DOHH2 (cell line): ENCODE results near the gene POU2F1.
A peak's percentile ranks its signal among the peaks of the same experiment; 100 is the strongest.

Source experiments
- H3F3A ChIP-seq: fragments of 200-600 bp; sonication (generic), shearing (Covaris generic); 2 replicates; pipeline ENCODE4 v1.6.0; 2016; ENCODE audit warnings: antibody characterized with exemption, mild to moderate bottlenecking; ENCODE audit not compliant: control insufficient read depth, insufficient read depth
- H3K27ac ChIP-seq: fragments of 200-600 bp; sonication (generic); 2 replicates; pipeline ENCODE4 v1.5.1; 2014; ENCODE audit warnings: low read depth, mild to moderate bottlenecking, low read length, moderate library complexity
- H3K27me3 ChIP-seq: fragments of 200-600 bp; sonication (generic); 2 replicates; pipeline ENCODE4 v1.6.1; 2014; ENCODE audit warnings: mild to moderate bottlenecking, low read length, mixed read lengths; ENCODE audit not compliant: control insufficient read depth
- H3K36me3 ChIP-seq: fragments of 200-600 bp; sonication (generic); 2 replicates; pipeline ENCODE4 v1.6.1; 2014; ENCODE audit warnings: mild to moderate bottlenecking, low read length, moderate library complexity, mixed read lengths; ENCODE audit not compliant: control insufficient read depth
- H3K4me1 ChIP-seq: fragments of 200-600 bp; sonication (generic); 2 replicates; pipeline ENCODE4 v1.6.1; 2014; ENCODE audit warnings: mild to moderate bottlenecking, low read length, mixed read lengths; ENCODE audit not compliant: control insufficient read depth
- H3K4me2 ChIP-seq: fragments of 200-600 bp; sonication (generic); 2 replicates; pipeline ENCODE4 v1.6.0; 2014; ENCODE audit warnings: mild to moderate bottlenecking, low read length, moderate library complexity
- H3K4me3 ChIP-seq: fragments of 200-600 bp; sonication (generic); 2 replicates; pipeline ENCODE4 v1.5.1; 2014; ENCODE audit warnings: mild to moderate bottlenecking, low read length, mixed read lengths
- H3K79me2 ChIP-seq: fragments of 200-600 bp; sonication (generic); 2 replicates; pipeline ENCODE4 v1.6.1; 2014; ENCODE audit warnings: mild to moderate bottlenecking, low read length, mixed read lengths; ENCODE audit not compliant: control insufficient read depth
- H3K9me2 ChIP-seq: fragments of 200-600 bp; sonication (generic); replicated peaks from 2 replicates; pipeline ENCODE4 v1.6.1; 2014; ENCODE audit warnings: mild to moderate bottlenecking, low read length, mixed read lengths; ENCODE audit not compliant: control insufficient read depth
- H3K9me3 ChIP-seq: fragments of 200-600 bp; sonication (generic); 2 replicates; pipeline ENCODE4 v1.6.1; 2014; ENCODE audit warnings: antibody characterized with exemption, low read length, mixed read lengths; ENCODE audit not compliant: control insufficient read depth, insufficient read depth
- H4K20me1 ChIP-seq: fragments of 200-600 bp; sonication (generic); 2 replicates; pipeline ENCODE4 v1.6.0; 2014; ENCODE audit warnings: low read depth, mild to moderate bottlenecking, antibody characterized with exemption, low read length, moderate library complexity; ENCODE audit not compliant: control insufficient read depth, insufficient read depth
- CTCF ChIP-seq: fragments of 200-600 bp; sonication (generic); IDR thresholded peaks from one replicate; pipeline ENCODE4 v1.5.1; 2014; ENCODE audit warnings: antibody characterized with exemption, mild to moderate bottlenecking, low read depth, low read length; ENCODE audit not compliant: poor library complexity, severe bottlenecking
- EZH2phosphoT487 ChIP-seq: fragments of 200-600 bp; sonication (generic); IDR thresholded peaks from 2 replicates; pipeline ENCODE4 v1.6.1; 2017; ENCODE audit warnings: borderline replicate concordance, mild to moderate bottlenecking, antibody characterized with exemption, low read length, moderate library complexity, mixed read lengths

The POU2F1 gene

GRCh38 chr1:167447521-167448136 is 226.9 kb downstream of the POU2F1 start:
- no peak for TF ChIP-seq CTCF
- no peak for TF ChIP-seq EZH2phosphoT487
- no peaks in the 10 kb centered on the region for H3K79me2 ChIP-seq
- no peak overlapping the region for H3K4me3 ChIP-seq
- H3K9me2 ChIP-seq: no peaks in the 10 kb centered on the region
- no peaks in the 10 kb centered on the region for H3K36me3 ChIP-seq
- H4K20me1 ChIP-seq: no peaks in the 10 kb centered on the region
- H3K27ac ChIP-seq: no peak overlapping the region
- H3K4me1 ChIP-seq: peaks cover 17% of the 10 kb centered on the region
- no peaks in the 10 kb centered on the region for H3F3A ChIP-seq
- no peaks in the 10 kb centered on the region for H3K27me3 ChIP-seq
- no peaks in the 10 kb centered on the region for H3K9me3 ChIP-seq
- H3K4me2 ChIP-seq: peak overlapping the region; percentile 41; the same call in 1 of the 2 replicates

- H3F3A ChIP-seq: 0 out of 2 replicates have a peak, but pooled peaks cover 4% of the 10 kb centered on the region
- H3K9me3 ChIP-seq: no peaks in the 10 kb centered on the region
- TF ChIP-seq EZH2phosphoT487 (no peak), CTCF (no peak)
- H3K4me1 ChIP-seq: peaks cover 32% of the 10 kb centered on the region
- no peaks in the 10 kb centered on the region for H4K20me1 ChIP-seq
- no peaks in the 10 kb centered on the region for H3K36me3 ChIP-seq
- no peak overlapping the region for H3K4me2 ChIP-seq
- H3K4me3 ChIP-seq: no peak overlapping the region
- H3K27me3 ChIP-seq: peaks cover 10% of the 10 kb centered on the region
- H3K79me2 ChIP-seq: no peaks in the 10 kb centered on the region
- no peak overlapping the region for H3K27ac ChIP-seq
- H3K9me2 ChIP-seq: no peaks in the 10 kb centered on the region
These were observed 230.2 kb downstream of the POU2F1 start for GRCh38 chr1:167450843-167451242.

- H3K9me2 ChIP-seq: no peaks in the 10 kb centered on the region
- H3K9me3 ChIP-seq: no peaks in the 10 kb centered on the region
- no peak overlapping the region for H3K4me2 ChIP-seq
- TF ChIP-seq CTCF (no peak), EZH2phosphoT487 (no peak)
- 0 out of 2 replicates have a peak, but pooled peaks cover 4% of the 10 kb centered on the region for H3F3A ChIP-seq
- H3K4me3 ChIP-seq: no peak overlapping the region
- H4K20me1 ChIP-seq: no peaks in the 10 kb centered on the region
- H3K4me1 ChIP-seq: peaks cover 33% of the 10 kb centered on the region
- H3K27me3 ChIP-seq: peaks cover 22% of the 10 kb centered on the region
- H3K79me2 ChIP-seq: no peaks in the 10 kb centered on the region
- H3K27ac ChIP-seq: no peak overlapping the region
- no peaks in the 10 kb centered on the region for H3K36me3 ChIP-seq
These were observed 231.8 kb downstream of the POU2F1 start for GRCh38 chr1:167452483-167452882.
